ENCODE results near the gene KPRP.

Gene KPRP, protein sequence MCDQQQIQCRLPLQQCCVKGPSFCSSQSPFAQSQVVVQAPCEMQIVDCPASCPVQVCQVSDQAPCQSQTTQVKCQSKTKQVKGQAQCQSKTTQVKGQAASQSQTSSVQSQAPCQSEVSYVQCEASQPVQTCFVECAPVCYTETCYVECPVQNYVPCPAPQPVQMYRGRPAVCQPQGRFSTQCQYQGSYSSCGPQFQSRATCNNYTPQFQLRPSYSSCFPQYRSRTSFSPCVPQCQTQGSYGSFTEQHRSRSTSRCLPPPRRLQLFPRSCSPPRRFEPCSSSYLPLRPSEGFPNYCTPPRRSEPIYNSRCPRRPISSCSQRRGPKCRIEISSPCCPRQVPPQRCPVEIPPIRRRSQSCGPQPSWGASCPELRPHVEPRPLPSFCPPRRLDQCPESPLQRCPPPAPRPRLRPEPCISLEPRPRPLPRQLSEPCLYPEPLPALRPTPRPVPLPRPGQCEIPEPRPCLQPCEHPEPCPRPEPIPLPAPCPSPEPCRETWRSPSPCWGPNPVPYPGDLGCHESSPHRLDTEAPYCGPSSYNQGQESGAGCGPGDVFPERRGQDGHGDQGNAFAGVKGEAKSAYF

DNA sequence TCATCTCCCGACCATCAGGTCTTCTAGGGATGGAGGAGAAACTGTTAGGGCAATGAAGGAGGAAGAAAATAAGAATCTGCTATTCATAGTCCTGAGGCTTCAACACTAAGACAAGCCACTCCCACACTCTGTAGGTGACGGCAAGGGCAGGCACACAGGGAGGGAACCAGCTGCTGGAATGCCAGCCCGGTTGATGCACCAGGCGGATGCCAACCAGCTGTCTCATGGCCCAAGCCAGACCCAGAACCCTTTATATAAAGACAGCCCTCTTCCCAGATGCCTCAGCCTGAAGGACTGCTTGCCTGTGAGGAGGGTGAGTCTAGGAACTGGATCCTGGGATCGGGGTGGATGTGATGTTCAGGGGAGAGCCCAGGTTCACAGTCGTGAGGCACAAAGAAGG is at the start of gene KPRP:
KPRP (plus strand) TSS at position 279 of the 400 bp plus-strand sequence. CDS start 1,564 bp downstream, outside the sequence.
- H3K27me3 ChIP-seq (ENCODE audit: insufficient read depth, low read length) = peaks cover 3% of the 10 kb centered on the region
- no peaks in the 10 kb centered on the region for H3K4me1 ChIP-seq (ENCODE audit: insufficient read depth, low read length)
- H2AFZ ChIP-seq (ENCODE audit: low read depth, low read length) = no peak within 1 kb of the TSS
- no peaks in the 10 kb centered on the region for H3K9me3 ChIP-seq (ENCODE audit: low read length)
- H3K36me3 ChIP-seq (ENCODE audit: insufficient read depth, low read length) = no peaks in the 10 kb centered on the region
- H3K4me3 ChIP-seq (ENCODE audit: low read length) = no peak within 1 kb of the TSS

DNA sequence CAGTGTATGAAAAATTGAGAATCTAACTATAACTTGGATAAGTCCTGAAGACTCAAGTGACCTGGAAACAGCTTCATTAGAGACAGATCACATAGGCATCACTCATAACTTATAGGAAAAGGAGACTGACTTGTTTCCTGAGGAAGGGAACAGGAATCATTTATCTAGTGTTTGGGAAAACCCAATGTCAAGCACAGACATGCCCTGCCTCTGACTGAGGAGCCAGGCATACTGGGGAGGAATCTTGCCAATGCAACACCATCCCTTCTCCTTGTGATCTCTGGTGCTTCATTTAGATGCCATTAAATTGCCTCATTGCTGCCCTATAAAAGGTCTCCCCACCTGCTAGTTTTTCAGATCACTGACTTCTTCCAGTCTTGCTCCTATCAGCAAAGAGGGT is 39.6 kb upstream of the KPRP start:
- Histone ChIP-seq H3K36me3 (ENCODE audit: insufficient read depth, low read length) (no peaks in the 10 kb centered on the region), H3K9me3 (ENCODE audit: low read length) (no peaks in the 10 kb centered on the region), H2AFZ (ENCODE audit: low read depth, low read length) (no peak overlapping the region), H3K27me3 (ENCODE audit: insufficient read depth, low read length) (no peaks in the 10 kb centered on the region), H3K4me1 (ENCODE audit: insufficient read depth, low read length) (no peaks in the 10 kb centered on the region), H3K4me3 (ENCODE audit: low read length) (no peak overlapping the region)

DNA sequence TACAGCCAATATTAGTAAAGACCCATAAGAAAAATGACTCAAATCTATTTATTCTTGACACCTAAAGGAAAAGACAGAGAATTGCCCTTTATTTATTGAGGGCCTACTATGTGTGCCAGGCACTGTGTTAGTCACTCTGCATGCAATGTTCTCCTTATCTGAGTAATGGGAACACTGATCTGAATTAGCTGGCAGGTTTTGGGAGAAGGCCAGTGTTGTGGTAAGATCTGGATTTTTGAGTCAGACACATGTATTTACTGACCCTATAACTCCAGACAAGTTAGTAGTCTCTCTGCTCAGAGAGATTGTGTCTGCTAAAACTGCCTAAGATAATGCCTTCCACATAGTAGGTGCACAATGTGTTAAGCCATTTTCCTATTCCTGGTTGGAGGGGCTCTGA is 32.6 kb upstream of the KPRP start:
- H3K4me1 ChIP-seq (ENCODE audit: insufficient read depth, low read length) = no peaks in the 10 kb centered on the region
- H3K4me3 ChIP-seq (ENCODE audit: low read length) = no peak overlapping the region
- H3K9me3 ChIP-seq (ENCODE audit: low read length) = no peaks in the 10 kb centered on the region
- H2AFZ ChIP-seq (ENCODE audit: low read depth, low read length) = no peak overlapping the region
- H3K27me3 ChIP-seq (ENCODE audit: insufficient read depth, low read length) = no peaks in the 10 kb centered on the region
- H3K36me3 ChIP-seq (ENCODE audit: insufficient read depth, low read length) = no peaks in the 10 kb centered on the region

DNA sequence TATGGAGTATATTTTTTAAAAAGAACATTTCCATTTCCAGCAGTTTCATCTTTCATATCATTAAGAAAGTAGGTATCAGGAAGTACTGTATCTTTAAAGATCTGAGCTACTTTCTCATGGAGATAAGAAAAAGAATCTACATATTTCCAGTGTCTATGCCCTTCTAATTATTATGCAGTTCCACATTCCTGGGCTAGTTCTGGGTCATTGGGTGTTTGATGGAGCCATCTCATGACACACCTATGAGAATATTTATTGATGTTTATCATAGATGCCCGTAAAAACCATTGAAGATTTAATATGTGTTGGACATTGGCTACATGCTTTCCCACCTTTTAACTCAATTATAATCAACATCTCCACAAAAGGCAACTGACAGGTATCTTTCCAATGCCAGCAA is 28.8 kb upstream of the KPRP start:
- Histone ChIP-seq H3K27me3 (ENCODE audit: insufficient read depth, low read length) (no peaks in the 10 kb centered on the region), H2AFZ (ENCODE audit: low read depth, low read length) (no peak overlapping the region), H3K9me3 (ENCODE audit: low read length) (no peaks in the 10 kb centered on the region)

DNA sequence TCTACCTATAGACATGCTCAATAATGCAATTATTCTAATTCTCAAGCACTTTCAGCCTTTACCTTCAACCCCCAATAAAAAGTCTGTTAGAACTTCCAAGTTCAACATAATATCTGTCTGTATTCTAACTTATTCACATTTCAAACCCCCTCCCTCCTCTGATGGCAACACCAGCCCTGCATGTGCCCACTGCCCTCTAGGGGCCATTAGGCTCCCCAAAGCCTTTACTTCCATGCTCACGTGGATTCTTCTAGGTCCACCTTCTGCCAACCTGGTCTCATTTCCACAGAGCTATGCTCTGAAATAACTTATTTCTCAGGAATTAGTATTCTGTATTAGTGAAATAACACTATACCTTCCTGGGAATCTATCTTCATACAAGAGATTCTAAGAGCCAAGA is 22.2 kb upstream of the KPRP start:
- no peaks in the 10 kb centered on the region for H3K9me3 ChIP-seq (ENCODE audit: low read length)
- no peak overlapping the region for H2AFZ ChIP-seq (ENCODE audit: low read depth, low read length)
- H3K4me3 ChIP-seq (ENCODE audit: low read length) = no peak overlapping the region
- H3K4me1 ChIP-seq (ENCODE audit: insufficient read depth, low read length) = no peaks in the 10 kb centered on the region
- no peaks in the 10 kb centered on the region for H3K27me3 ChIP-seq (ENCODE audit: insufficient read depth, low read length)
- H3K36me3 ChIP-seq (ENCODE audit: insufficient read depth, low read length) = no peaks in the 10 kb centered on the region

More for the DNA sequence above, 28.8 kb upstream of the KPRP start:
- H3K4me3 ChIP-seq (ENCODE audit: low read length) = no peak overlapping the region
- H3K36me3 ChIP-seq (ENCODE audit: insufficient read depth, low read length) = no peaks in the 10 kb centered on the region
- H3K4me1 ChIP-seq (ENCODE audit: insufficient read depth, low read length) = no peaks in the 10 kb centered on the region

DNA sequence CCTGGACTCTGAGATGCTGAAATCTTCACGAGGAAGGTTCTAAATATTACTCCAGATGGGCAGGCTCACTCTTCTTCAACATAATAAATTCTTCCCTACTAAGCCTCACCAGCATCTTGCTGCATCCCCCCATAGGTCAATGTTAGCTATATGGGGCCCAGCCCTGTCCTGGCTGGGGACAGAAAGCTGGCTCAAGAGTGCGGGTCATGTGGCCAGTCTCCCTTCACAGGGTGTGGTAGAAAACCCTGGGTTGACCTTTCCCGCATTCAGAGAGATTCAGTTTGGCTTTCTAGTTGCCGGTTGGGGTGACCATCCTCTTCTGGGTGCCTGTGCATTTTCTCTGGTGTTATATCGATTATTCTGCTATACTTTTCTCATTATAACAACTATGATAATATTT is 19.8 kb upstream of the KPRP start:
- no peaks in the 10 kb centered on the region for H3K27me3 ChIP-seq (ENCODE audit: insufficient read depth, low read length)
- no peaks in the 10 kb centered on the region for H3K36me3 ChIP-seq (ENCODE audit: insufficient read depth, low read length)
- no peaks in the 10 kb centered on the region for H3K4me1 ChIP-seq (ENCODE audit: insufficient read depth, low read length)
- H2AFZ ChIP-seq (ENCODE audit: low read depth, low read length) = no peak overlapping the region
- no peaks in the 10 kb centered on the region for H3K9me3 ChIP-seq (ENCODE audit: low read length)
- H3K4me3 ChIP-seq (ENCODE audit: low read length) = no peak overlapping the region

DNA sequence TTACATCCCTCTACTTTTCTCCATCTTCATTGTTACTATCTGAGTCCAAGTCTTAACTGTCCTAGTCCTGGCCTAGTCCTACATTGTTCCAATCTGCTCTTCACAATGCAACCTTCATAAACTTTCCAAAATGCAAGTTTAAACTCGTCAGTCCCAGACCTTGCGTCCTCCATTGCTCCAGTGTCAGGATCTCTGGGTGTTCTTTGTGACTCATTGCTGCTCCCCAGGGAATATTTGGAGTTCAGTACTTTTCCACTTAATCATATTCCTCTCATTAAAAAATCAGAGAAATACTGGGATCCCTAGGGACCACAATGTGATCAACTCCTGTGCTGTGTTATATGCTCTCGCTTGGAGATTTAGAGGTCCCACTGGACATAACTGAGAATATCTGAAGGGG is 18.0 kb upstream of the KPRP start:
- peaks cover 3% of the 10 kb centered on the region for H3K27me3 ChIP-seq (ENCODE audit: insufficient read depth, low read length)
- no peak overlapping the region for H2AFZ ChIP-seq (ENCODE audit: low read depth, low read length)
- H3K9me3 ChIP-seq (ENCODE audit: low read length) = no peaks in the 10 kb centered on the region
- no peaks in the 10 kb centered on the region for H3K4me1 ChIP-seq (ENCODE audit: insufficient read depth, low read length)
- H3K4me3 ChIP-seq (ENCODE audit: low read length) = no peak overlapping the region
- H3K36me3 ChIP-seq (ENCODE audit: insufficient read depth, low read length) = no peaks in the 10 kb centered on the region

DNA sequence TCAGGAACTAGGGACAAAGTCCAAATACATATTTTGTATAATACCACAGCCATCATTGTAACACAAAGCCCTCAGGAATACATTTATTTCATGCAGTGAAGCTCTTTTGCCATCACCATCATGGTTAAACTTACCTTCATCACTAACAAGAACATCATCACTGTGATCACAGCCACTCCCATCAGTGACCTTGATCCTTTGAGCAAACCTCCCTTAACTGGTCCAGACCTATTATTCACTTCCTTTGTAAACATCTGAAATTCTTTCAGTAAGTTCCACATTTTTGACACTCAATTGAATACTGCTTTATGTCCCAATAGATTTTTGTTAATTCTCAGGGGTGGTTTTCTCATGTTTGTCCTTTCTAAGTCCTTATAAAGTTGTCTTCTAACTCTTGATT is 16.2 kb upstream of the KPRP start:
- no peaks in the 10 kb centered on the region for H3K36me3 ChIP-seq (ENCODE audit: insufficient read depth, low read length)
- no peaks in the 10 kb centered on the region for H3K9me3 ChIP-seq (ENCODE audit: low read length)
- H3K27me3 ChIP-seq (ENCODE audit: insufficient read depth, low read length) = peaks cover 3% of the 10 kb centered on the region
- H3K4me1 ChIP-seq (ENCODE audit: insufficient read depth, low read length) = no peaks in the 10 kb centered on the region
- no peak overlapping the region for H3K4me3 ChIP-seq (ENCODE audit: low read length)
- H2AFZ ChIP-seq (ENCODE audit: low read depth, low read length) = no peak overlapping the region

DNA sequence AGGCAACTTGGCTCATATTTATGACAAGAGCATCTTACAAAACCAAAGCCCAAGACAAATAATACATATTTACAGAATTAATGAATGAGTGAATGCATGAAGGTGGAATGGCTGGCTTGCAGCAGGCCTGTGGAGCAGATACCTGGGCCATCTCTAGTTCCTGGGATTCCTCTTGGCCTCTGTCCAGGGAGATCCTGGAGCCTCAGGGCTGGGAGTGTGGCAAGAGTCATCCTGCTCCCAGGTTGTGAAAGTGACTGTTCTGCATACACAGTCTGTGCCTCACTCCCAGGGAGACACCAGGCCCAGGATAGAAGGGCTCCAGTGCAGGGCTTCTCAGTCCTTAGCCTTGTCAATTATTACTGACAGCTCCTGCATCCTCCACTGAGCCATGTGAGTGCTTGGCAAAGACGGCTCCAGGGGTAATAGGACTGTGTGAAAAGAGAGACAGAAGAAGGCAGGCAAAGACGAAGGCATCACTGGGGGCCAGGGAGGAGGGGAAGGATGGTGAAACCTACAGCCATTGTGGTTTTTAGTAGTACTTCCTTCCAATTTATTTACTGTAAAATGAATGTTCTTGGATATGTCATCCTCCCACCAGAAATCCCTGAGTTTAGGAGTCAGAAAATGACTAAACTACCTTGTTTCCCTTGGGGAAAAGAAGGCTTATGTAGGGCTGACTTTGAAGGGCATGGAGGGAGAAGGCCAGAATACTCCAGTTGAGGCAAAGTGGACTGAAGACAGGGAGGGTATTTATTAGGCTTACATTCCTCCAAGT is 14.3 kb upstream of the KPRP start:
- Histone ChIP-seq H3K4me1 (ENCODE audit: insufficient read depth, low read length) (no peaks in the 10 kb centered on the region), H2AFZ (ENCODE audit: low read depth, low read length) (no peak overlapping the region), H3K4me3 (ENCODE audit: low read length) (no peak overlapping the region), H3K9me3 (ENCODE audit: low read length) (no peaks in the 10 kb centered on the region), H3K36me3 (ENCODE audit: insufficient read depth, low read length) (no peaks in the 10 kb centered on the region), H3K27me3 (ENCODE audit: insufficient read depth, low read length) (peaks cover 3% of the 10 kb centered on the region)

DNA sequence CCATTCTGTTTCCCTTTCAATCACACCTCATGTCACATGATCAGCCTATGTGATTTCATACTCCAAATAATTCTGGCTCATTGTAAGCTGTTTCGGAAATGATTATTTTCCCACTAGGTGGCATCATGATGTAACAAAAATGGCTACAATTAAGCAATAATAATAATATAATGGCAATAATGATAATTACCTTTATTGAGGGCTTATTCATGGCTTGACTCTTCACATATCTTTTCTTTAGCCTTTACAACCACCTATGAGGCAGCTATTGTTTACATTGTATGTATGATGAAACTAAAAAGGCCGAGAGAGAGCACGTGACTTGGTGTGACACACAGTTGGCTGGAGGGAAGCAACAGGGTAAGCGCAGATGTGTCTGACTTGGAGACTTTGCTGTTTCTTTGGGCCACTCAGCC is 12.5 kb upstream of the KPRP start:
- Histone ChIP-seq H3K36me3 (ENCODE audit: insufficient read depth, low read length) (no peaks in the 10 kb centered on the region), H3K27me3 (ENCODE audit: insufficient read depth, low read length) (peaks cover 3% of the 10 kb centered on the region), H3K9me3 (ENCODE audit: low read length) (no peaks in the 10 kb centered on the region), H2AFZ (ENCODE audit: low read depth, low read length) (no peak overlapping the region), H3K4me3 (ENCODE audit: low read length) (no peak overlapping the region), H3K4me1 (ENCODE audit: insufficient read depth, low read length) (no peaks in the 10 kb centered on the region)

DNA sequence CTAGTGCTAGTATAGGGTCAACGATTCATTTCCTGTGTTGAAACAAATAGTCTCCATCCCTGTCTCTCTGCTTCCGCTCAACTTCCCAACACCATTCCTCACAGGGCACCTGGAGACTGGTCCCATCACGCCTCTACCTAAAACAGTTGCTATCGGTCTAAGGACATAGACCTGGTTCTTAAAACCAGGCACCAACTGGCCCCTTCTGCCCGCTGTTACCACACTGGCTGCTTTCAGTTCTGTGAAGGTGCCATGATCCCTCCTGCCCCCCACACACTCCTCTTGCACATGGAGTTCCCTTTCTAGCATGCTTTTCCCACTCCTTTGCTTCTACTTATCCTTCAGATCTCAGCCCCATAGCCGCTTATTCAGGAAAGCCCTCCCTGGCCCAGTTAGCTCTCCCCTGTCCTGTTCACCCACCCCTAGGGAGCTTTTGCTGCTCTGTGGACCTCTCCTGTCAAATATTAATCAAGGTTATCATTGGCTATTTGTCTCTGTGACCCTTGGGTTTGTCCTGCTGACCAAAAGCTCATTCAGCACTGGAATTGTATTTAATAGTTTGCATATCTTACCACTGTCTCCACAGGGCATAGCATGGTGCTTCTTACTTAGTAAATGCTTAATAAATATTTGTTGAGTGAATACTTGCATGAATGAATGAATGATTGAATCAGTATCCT is 11.9 kb upstream of the KPRP start:
- Histone ChIP-seq H2AFZ (ENCODE audit: low read depth, low read length) (no peak overlapping the region), H3K27me3 (ENCODE audit: insufficient read depth, low read length) (peaks cover 3% of the 10 kb centered on the region), H3K36me3 (ENCODE audit: insufficient read depth, low read length) (no peaks in the 10 kb centered on the region), H3K4me3 (ENCODE audit: low read length) (no peak overlapping the region), H3K9me3 (ENCODE audit: low read length) (no peaks in the 10 kb centered on the region), H3K4me1 (ENCODE audit: insufficient read depth, low read length) (no peaks in the 10 kb centered on the region)

DNA sequence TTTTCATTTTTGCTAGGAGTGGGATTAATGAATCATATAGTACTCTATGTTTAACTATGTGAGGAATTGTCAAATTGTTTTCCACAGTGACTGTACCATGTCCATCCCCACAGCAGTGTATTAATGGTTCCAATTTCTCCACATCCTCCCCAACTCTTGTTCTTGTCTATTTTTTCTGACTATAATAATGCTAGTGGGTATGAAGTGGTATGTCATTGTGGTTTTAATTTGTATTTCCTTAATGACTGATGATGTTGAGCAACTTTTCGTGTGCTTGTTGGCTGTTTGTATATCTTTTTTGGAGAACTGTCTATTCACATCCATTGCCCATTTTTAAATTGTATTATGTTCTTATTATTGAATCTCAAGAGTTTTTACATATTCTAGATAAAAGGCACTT is 10.0 kb upstream of the KPRP start:
- no peaks in the 10 kb centered on the region for H3K4me1 ChIP-seq (ENCODE audit: insufficient read depth, low read length)
- H3K27me3 ChIP-seq (ENCODE audit: insufficient read depth, low read length) = peaks cover 3% of the 10 kb centered on the region
- H3K4me3 ChIP-seq (ENCODE audit: low read length) = no peak overlapping the region

DNA sequence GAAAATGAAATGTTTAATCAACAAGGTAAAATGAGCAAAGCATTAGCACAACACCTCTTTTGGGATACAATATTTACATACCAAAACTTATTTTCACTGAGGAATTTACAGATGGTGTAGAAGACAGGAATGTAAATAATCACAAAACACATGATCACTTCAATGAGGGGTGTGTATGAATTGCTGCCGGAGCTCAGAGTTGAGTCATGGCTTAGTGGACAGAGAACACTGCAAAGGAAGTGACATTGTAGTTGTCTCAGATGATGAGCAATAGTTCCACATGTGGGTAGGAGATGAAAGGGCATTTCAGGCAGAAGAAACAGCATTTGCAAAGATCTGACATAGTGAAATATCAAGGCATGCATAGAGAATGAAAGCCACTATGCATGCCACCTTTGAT is 5.6 kb upstream of the KPRP start:
- H3K9me3 ChIP-seq (ENCODE audit: low read length) = no peaks in the 10 kb centered on the region
- H3K36me3 ChIP-seq (ENCODE audit: insufficient read depth, low read length) = no peaks in the 10 kb centered on the region
- H3K27me3 ChIP-seq (ENCODE audit: insufficient read depth, low read length) = no peaks in the 10 kb centered on the region
- H3K4me3 ChIP-seq (ENCODE audit: low read length) = no peak overlapping the region
- no peak overlapping the region for H2AFZ ChIP-seq (ENCODE audit: low read depth, low read length)
- no peaks in the 10 kb centered on the region for H3K4me1 ChIP-seq (ENCODE audit: insufficient read depth, low read length)

More for the DNA sequence above, 10.0 kb upstream of the KPRP start:
- Histone ChIP-seq H3K36me3 (ENCODE audit: insufficient read depth, low read length) (no peaks in the 10 kb centered on the region), H3K9me3 (ENCODE audit: low read length) (no peaks in the 10 kb centered on the region), H2AFZ (ENCODE audit: low read depth, low read length) (no peak overlapping the region)

Data from neuron (in vitro differentiated cells).